Upper lobe of left lung (tissue), 6 donors: Measurements from ENCODE around the gene COX5A. TPM values are rescaled to one million over a fixed set of nuclear protein-coding genes. Genes with fewer than 3 reads are reported as not detected.

Experiments used
- ATAC-seq, 2 donors: fragments of 200-7000 bp; cut with Tn5 transposase; one replicate each; pipeline ENCODE4 v1.9.1; 2022; ENCODE audit warnings: mild to moderate bottlenecking in 2 of 2, moderate library complexity in 2 of 2; ENCODE audit not compliant: low FRiP score in 2 of 2
- DNase-seq, 2 donors: peaks; one replicate each; pipeline ENCODE4 v3.0.0-alpha.2; 2019 to 2020
- H3K27ac ChIP-seq, 4 donors: fragments of 200-600 bp; sonication (generic); one replicate each; pipeline ENCODE4 v1.5.1; 2016 to 2019
- H3K27me3 ChIP-seq, 4 donors: fragments of 200-600 bp; sonication (generic); one replicate each; pipeline ENCODE4 v1.5.1; 2017 to 2019
- H3K36me3 ChIP-seq, 4 donors: fragments of 200-600 bp; sonication (generic); one replicate each; pipeline ENCODE4 v1.5.1; 2016 to 2019
- H3K4me1 ChIP-seq, 4 donors: fragments of 200-600 bp; sonication (generic); one replicate each; pipeline ENCODE4 v1.5.1; 2018 to 2019
- H3K4me3 ChIP-seq, 4 donors: fragments of 200-600 bp; sonication (generic); one replicate each; pipeline ENCODE4 v1.5.1; 2017 to 2019; ENCODE audit warnings: mild to moderate bottlenecking in 2 of 4, moderate library complexity in 1 of 4
- H3K9me3 ChIP-seq, 4 donors: fragments of 200-600 bp; sonication (generic); one replicate each; pipeline ENCODE4 v1.5.1; 2018 to 2019
- CTCF ChIP-seq, 6 experiments: fragments of 450-650 bp in 4 of 6; fragments of 200-600 bp in 2 of 6; sonication (generic) in 2 of 6; IDR thresholded peaks; one replicate each; pipeline ENCODE4 v1.5.1; 2016 to 2019; ENCODE audit warnings: antibody characterized with exemption in 6 of 6
- EP300 ChIP-seq, 4 donors: sonication (generic); formaldehyde crosslinking; IDR thresholded peaks; one replicate each; pipeline ENCODE4 v1.5.1; 2017; ENCODE audit warnings: antibody characterized with exemption in 4 of 4, control low read depth in 2 of 4
- POLR2A ChIP-seq, 4 donors: fragments of 450-650 bp; IDR thresholded peaks; one replicate each; pipeline ENCODE4 v1.5.1; 2016 to 2017; ENCODE audit warnings: antibody characterized with exemption in 4 of 4, mild to moderate bottlenecking in 2 of 4
- POLR2AphosphoS5 ChIP-seq, 2 donors: sonication (generic); formaldehyde crosslinking; IDR thresholded peaks; one replicate each; pipeline ENCODE4 v1.5.1; 2017; ENCODE audit warnings: antibody characterized with exemption in 2 of 2
- WGBS, 2 donors: methylation state at CpG; one replicate each; pipeline ENCODE4 v1.1.5; 2017 to 2018; 5-methylcytosine and 5-hydroxymethylcytosine counted together
- total RNA-seq, 6 donors: library from RNA; depleted of rRNA in 4 of 6; stranded (reverse); fragments of >200 nt in 4 of 6; gene quantifications; one replicate each; pipeline versions ENCODE4 v1.1.0 to v1.2.1, GENCODE V29; 2016 to 2021
- donor health status: DM: no; HTN: no; CAD: no; lungs with moderate emphysema.
- donor health status: DM: no; HTN: yes; CAD: no; lungs with severe emphysema.

The COX5A gene
- total RNA-seq, 6 donors from 2014 or later: 50.9 to 168 (median 93.0) TPM

- no peaks in the 10 kb centered on the region for H3K9me3 ChIP-seq
- DNase-seq (no peak), ATAC-seq (no peak)
- H3K4me3 ChIP-seq: no peak overlapping the region
- H3K36me3 ChIP-seq: peaks cover 4 to 42% (median 25%) of the 10 kb centered on the region in 4 donors
- no peak for TF ChIP-seq EP300 (IDR thresholded peaks at IDR 0.05)
- no peak for TF ChIP-seq POLR2A (IDR thresholded peaks at IDR 0.05)
- TF ChIP-seq CTCF (IDR thresholded peaks at IDR 0.05): no peak
- no peak for TF ChIP-seq POLR2AphosphoS5 (IDR thresholded peaks at IDR 0.05)
- 91 to 96% methylated on average over 4 of the region's 4 CpGs for WGBS, 2 donors
- no peak overlapping the region for H3K27ac ChIP-seq
- H3K4me1 ChIP-seq: peaks cover 14 to 26% (median 19%) of the 10 kb centered on the region in 4 donors
- H3K27me3 ChIP-seq: no peaks in the 10 kb centered on the region
Observed at GRCh38 chr15:74908635-74909034, 29.2 kb downstream of the COX5A start.

- Histone ChIP-seq H3K27me3 (no peaks in the 10 kb centered on the region), H3K4me3 (peak overlapping the region; percentile 87 to 96 (median 90)), H3K9me3 (no peaks in the 10 kb centered on the region), H3K4me1 (peaks cover 14 to 26% (median 21%) of the 10 kb centered on the region in 4 donors), H3K27ac (peak overlapping the region; percentile 91 to 98 (median 94)), H3K36me3 (peaks cover 4 to 40% (median 24%) of the 10 kb centered on the region in 4 donors)
- DNase-seq (no peak), ATAC-seq (peak in 1 of 2 donors; percentile 8)
- TF ChIP-seq CTCF (IDR thresholded peaks at IDR 0.05) (no peak), EP300 (IDR thresholded peaks at IDR 0.05) (no peak), POLR2A (IDR thresholded peaks at IDR 0.05) (no peak), POLR2AphosphoS5 (IDR thresholded peaks at IDR 0.05) (no peak)
- 46 to 47% methylated on average over 8 of the region's 8 CpGs for WGBS, 2 donors
Observed at GRCh38 chr15:74907163-74907870, 30.6 kb downstream of the COX5A start.

DNA sequence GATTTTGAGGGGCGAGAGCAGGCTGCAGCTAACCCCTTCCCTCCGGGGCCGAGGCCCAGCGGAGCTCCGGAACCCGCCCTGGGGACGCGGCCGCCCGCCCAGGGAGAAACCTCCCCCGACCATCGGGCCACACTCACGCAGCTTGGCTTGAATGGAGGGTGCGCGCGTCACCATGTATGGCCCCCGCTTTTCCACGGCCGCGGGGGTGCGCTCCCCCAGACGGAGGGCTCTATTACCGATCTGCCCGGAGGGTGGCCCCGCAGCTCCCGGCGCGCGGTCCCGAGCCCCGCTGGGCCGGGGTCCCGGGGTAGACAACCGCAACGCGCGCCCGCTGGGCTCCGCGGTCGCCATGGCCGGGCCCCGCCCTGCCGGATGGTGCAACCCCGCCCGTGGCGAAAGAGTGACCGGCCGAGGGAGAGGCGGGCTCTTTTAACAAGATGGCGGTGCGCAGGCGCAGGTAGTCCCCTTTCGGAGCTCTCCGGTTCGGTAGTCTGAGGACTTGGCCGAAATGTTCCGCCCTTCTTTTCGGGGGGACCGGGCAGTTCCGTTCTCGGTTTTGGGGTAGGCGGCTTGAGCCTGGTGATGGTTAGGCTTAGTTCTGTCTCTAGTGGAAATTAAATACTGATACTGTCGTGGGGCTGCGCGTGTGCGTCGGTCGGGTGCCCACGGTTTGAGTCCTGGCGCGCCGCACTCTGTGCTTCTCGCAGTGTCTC lies 31.3 kb downstream of the COX5A start, which contains the start of gene FAM219B:
FAM219B (minus strand) TSS at position 402 of the 713 bp plus-strand sequence; CDS start at position 351, 51 bp downstream.
- 0% methylated on average over 7 to 53 of the region's 74 CpGs for WGBS, 2 donors
- DNase-seq: peak; percentile 95 to 96
- peak within 1 kb of the TSS; percentile 87 to 96 (median 90) for H3K4me3 ChIP-seq
- peak in 1 of 6 experiments; percentile 23 for TF ChIP-seq CTCF (IDR thresholded peaks at IDR 0.05)
- peak; percentile 4 to 90 (median 82) for TF ChIP-seq POLR2A (IDR thresholded peaks at IDR 0.05)
- no peak for TF ChIP-seq EP300 (IDR thresholded peaks at IDR 0.05)
- TF ChIP-seq POLR2AphosphoS5 (IDR thresholded peaks at IDR 0.05): peak in 1 of 2 donors; percentile 88
- peaks cover 4 to 39% (median 22%) of the 10 kb centered on the region in 4 donors for H3K36me3 ChIP-seq
- no peaks in the 10 kb centered on the region for H3K27me3 ChIP-seq
- ATAC-seq: peak; percentile 95 to 98
- H3K9me3 ChIP-seq: no peaks in the 10 kb centered on the region
- H3K27ac ChIP-seq: peak within 1 kb of the TSS; percentile 91 to 98 (median 94)
- peaks cover 19 to 33% (median 25%) of the 10 kb centered on the region in 4 donors for H3K4me1 ChIP-seq

DNA sequence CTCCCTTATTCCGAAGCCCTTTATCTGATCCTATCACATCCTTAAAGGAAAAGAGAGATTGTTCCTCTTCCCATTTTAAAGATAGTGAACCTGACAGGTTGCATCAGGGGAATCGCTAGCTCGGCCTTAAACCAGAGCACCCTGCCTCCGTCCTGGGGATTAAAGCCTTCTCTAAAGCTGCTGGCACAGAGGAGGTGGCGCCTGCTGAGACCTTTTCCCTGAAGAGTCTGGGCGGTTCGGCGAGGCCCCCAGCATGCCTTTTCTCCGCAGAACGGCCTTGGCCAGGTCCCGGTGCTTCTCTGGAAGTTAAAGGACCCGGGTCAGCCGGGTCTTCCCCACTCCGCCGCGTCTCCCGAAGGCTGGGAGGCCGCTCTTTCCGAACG lies 31.8 kb downstream of the COX5A start:
- H3K36me3 ChIP-seq: peaks cover 4 to 36% (median 22%) of the 10 kb centered on the region in 4 donors
- H3K27me3 ChIP-seq: no peaks in the 10 kb centered on the region
- WGBS, 2 donors: 0 to 2% methylated on average over 7 to 16 of the region's 20 CpGs
- ATAC-seq (peak; percentile 27 to 51), DNase-seq (peak in 1 of 2 donors; percentile 51)
- H3K4me3 ChIP-seq: peak overlapping the region; percentile 87 to 96 (median 90)
- peak overlapping the region; percentile 91 to 98 (median 94) for H3K27ac ChIP-seq
- no peaks in the 10 kb centered on the region for H3K9me3 ChIP-seq
- TF ChIP-seq EP300 (IDR thresholded peaks at IDR 0.05) (no peak), POLR2AphosphoS5 (IDR thresholded peaks at IDR 0.05) (no peak), POLR2A (IDR thresholded peaks at IDR 0.05) (no peak), CTCF (IDR thresholded peaks at IDR 0.05) (no peak)
- peaks cover 23 to 38% (median 29%) of the 10 kb centered on the region in 4 donors for H3K4me1 ChIP-seq
